HG02763 (cell line): ENCODE data around the gene SEMA6A.
A peak's percentile ranks its signal among the peaks of the same experiment; 100 is the strongest.

Experiments used
- ATAC-seq: cut with Tn5 transposase; IDR thresholded peaks from one replicate; pipeline ENCODE4 v1.9.1; 2021; ENCODE audit warnings: mild to moderate bottlenecking, moderate library complexity; ENCODE audit not compliant: unreplicated experiment

The SEMA6A gene

DNA sequence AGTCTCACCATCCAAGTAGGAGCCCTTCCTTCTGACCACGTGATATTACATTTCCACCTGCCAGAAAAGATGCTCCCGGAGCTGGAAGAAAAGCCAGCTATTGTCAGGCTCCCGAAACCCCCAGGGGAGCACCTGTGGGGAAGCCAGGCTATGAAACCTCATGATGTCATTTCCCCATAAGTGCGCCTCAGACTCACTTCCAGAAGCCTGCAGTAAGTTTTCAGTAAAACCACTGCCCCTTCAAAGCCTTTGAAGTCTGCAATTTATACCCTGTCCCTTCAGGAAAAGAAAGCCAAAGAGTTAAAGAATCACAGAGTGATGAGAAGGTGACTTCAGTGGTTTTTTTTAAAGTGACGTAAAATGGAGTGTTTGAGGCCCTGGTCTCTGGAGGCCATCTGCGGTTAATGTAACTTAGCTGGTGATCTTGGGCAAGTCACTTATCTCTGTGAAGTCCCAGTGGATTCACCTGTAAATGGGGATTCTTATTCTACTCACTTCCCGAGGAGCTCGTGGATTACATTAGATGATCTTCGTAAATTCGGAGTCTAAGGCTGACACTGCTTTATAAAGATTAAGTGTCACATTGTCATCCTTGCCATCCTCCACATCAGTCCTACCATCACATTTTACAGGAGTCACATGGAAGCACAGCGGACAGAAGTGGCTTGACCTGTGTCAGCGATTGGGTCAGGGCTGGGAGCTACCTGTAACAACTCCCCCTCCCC is 2.6 kb upstream of the SEMA6A start:
- ATAC-seq = peak; percentile 56

DNA sequence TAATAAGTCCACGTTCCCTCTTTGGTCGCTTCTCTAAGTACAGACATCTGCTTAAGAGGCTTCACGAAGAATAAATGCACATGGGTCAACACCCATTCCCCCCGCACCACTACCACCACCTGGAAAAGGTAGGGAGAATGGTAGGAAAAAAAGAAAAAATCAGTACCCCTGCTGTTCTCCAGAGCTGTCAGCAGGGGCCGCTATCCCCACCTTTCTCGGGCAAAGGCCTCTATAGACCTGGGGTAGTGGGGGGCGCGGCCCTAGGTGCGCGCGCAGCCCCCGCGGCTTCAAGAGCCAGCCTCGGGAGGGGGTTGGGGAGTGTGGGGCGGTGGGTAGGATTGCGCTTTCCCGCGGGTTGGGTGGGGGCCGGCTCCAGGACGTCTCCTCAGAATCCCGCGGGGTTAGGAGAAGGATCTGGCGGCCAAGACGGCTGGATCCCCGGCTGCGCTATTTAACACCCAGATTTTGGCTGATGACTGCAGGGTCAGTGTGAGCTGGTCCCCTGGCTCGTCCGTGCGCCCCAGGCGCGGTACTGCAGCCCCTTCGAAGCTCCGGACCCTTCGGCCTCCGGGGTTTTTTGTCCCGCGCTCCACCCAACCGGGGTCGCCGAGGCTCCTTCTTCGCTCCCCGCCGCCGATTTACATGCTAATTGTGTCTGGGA is 1.6 kb upstream of the SEMA6A start:
- peak; percentile 40 for ATAC-seq

- no peak for ATAC-seq
Observed at GRCh38 chr5:116575326-116576052, 866 bp upstream of the SEMA6A start.

GRCh38 chr5:116573702-116574366 is 789 bp downstream of the SEMA6A start:
- ATAC-seq = no peak

GRCh38 chr5:116573279-116573701 is 1.3 kb downstream of the SEMA6A start:
- no peak for ATAC-seq

GRCh38 chr5:116572350-116573278 is 2.0 kb downstream of the SEMA6A start:
- no peak for ATAC-seq

GRCh38 chr5:116571568-116572349 is 2.9 kb downstream of the SEMA6A start:
- ATAC-seq = no peak

GRCh38 chr5:116569999-116570398 is 4.6 kb downstream of the SEMA6A start:
- ATAC-seq = no peak

- no peak for ATAC-seq
Observed at GRCh38 chr5:116567106-116567505, 7.5 kb downstream of the SEMA6A start.

- ATAC-seq = peak; percentile 78
Observed at GRCh38 chr5:116566251-116566650, 8.4 kb downstream of the SEMA6A start.

GRCh38 chr5:116564756-116565490 is 9.7 kb downstream of the SEMA6A start:
- ATAC-seq = no peak

DNA sequence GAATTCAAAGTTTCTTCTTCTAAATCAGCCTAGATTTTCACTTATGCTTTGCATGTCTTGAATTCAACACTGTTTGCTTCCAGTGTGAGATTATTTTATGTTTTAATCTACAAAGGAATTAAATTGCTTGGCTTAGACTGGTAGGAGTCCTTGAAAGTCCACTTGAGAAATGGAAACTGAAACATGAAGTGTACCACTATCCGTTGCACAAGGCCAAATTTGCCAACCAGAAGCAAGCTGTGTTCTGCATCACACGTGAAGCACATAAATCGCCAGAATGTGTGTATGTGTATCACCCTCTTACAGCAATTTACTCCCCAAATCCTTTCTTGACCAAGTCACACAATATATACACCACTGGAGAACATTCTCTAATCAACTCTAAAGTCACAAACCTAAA is 10.3 kb downstream of the SEMA6A start:
- no peak for ATAC-seq

- no peak for ATAC-seq
Observed at GRCh38 chr5:116563736-116564308, 10.8 kb downstream of the SEMA6A start.

DNA sequence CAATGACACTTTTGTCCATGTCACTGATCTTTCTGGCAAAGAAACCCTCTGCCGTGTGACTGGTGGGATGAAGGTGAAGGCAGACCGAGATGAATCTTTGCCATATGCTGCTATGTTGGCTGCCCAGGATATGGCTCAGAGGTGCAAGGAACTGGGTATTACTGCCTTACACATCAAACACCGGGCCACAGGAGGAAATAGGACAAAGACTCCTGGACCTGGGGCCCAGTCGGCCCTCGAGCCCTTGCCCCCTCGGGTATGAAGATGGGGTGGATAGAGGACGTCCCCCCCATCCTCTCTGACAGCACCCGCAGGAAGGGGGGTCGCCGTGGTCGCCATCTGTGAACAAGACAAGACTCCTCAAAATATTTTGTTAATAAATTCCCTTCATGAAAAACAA is 12.0 kb downstream of the SEMA6A start:
- ATAC-seq = no peak

DNA sequence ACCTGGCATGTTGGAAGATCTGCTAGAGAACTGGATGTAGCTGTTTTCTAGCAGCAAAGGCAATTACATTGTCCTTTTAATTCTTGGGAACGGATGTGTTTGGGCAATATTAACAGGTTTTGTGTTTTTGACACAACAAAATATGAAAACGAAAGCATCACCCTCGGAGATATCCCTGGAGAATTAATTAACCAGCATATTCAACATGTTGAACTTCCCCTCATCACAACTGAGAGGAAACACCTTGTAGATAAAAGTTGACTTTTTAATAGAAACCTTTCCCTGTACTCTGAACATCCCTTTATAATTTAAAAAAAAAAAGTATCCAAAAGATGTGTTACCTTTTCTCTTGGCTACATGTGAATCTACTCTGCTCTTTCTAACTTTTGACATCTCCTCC is 13.0 kb downstream of the SEMA6A start:
- ATAC-seq = no peak

DNA sequence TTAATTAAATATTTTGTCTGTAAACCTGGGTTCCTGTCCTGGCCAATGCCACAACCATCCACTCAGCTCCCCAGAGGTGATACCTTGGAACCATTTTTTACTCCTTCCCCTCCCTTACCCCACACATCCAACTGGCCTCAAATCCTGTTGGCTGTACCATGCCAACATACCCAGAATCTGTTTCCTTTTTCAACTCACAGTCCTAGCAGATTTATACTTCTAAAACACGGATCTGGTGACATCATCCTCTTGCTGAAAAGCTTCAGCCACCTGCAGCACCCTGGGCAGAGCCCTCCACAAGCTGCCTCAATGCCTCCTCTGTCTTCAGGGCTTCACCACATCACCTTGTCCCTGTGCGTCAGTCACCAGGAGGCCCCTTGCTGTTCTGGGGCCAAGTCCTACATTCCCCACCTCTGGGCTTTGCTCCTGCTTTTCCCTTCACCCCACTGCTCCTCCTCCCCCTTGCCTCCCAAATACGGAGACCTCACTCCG is 14.9 kb downstream of the SEMA6A start:
- no peak for ATAC-seq

- ATAC-seq = no peak
Observed at GRCh38 chr5:116559239-116559638, 15.4 kb downstream of the SEMA6A start.

DNA sequence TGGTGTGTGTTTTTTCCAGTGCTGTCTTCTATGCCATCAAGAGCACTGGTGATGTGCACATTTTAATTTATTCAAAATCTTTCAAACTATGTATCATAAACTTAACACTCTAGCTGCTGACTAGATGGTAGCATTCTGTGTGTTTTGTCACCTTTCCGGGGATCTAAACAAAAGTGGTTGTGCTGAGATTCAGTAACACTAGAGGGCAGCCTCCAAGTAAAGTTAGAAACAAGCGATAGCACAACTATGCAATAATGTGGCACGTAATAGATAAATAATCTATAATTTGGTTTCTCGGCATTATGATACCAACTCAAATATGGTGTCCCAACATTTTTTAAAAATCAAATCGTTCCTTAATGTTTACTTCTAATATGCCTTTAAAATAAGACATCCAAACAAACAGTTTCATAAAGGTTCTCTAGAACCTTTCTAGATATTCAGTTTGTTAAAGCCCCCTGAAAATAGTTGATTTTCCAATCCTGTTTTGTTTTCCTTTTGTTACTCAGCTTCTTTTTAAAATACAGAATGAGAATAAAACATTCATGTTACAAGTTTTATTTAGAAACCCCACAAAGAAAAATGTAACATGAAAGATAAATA is 16.9 kb downstream of the SEMA6A start:
- ATAC-seq = no peak
